HEK293 (cell line): Measurements from ENCODE around the gene ZBTB38.

Source experiments
- CTCF ChIA-PET: fragments of 350-600 bp; formaldehyde crosslinking; extraction: SDS; loops from one replicate; lab custom pipeline; 2021; ENCODE audit warnings: antibody characterized with exemption; lab: Yijun Ruan, JAX
- POLR2A ChIA-PET: fragments of 300-600 bp; formaldehyde crosslinking; extraction: SDS; loops from one replicate; lab custom pipeline; 2020; ENCODE audit warnings: antibody characterized with exemption, inconsistent platforms; lab: Yijun Ruan, JAX
- H3K27ac ChIP-seq: fragments of 200-500 bp; sonication (Bioruptor generic); 2 replicates; pipeline ENCODE4 v1.5.1; 2014; ENCODE audit warnings: low read depth, low read length, control low read depth, inconsistent platforms; ENCODE audit errors: extremely low read depth
- H3K36me3 ChIP-seq, 2 experiments: fragments of 200-500 bp in 1 of 2; sonication (Bioruptor generic) in 1 of 2; 1 replicate in 1 of 2; 2 replicates in 1 of 2; pipeline ENCODE4 v1.5.1; 2014 to 2017; ENCODE audit warnings: inconsistent platforms in 2 of 2, low read length in 2 of 2; ENCODE audit not compliant: control insufficient read depth in 2 of 2, insufficient read depth in 1 of 2
- H3K4me1 ChIP-seq: fragments of 200-500 bp; sonication (Bioruptor generic); 2 replicates; pipeline ENCODE4 v1.5.1; 2014; ENCODE audit warnings: mild to moderate bottlenecking, low read length, inconsistent platforms; ENCODE audit not compliant: control insufficient read depth, insufficient read depth
- H3K4me3 ChIP-seq: 2 replicates; pipeline ENCODE4 v1.5.1; 2011; ENCODE audit warnings: low read depth, mild to moderate bottlenecking, control low read depth, low read length, moderate library complexity
- H3K9me3 ChIP-seq: fragments of 200-500 bp; sonication (Bioruptor generic); 2 replicates; pipeline ENCODE4 v1.5.1; 2014; ENCODE audit warnings: low read depth, low read length, inconsistent platforms; ENCODE audit not compliant: control insufficient read depth, insufficient read depth
- EGR2 ChIP-seq: fragments of 450-650 bp; formaldehyde crosslinking; IDR thresholded peaks from 2 replicates; pipeline ENCODE4 v1.5.1; 2016; ENCODE audit warnings: low read depth, missing biosample characterization, missing genetic modification characterization
- KLF1 ChIP-seq: fragments of 450-650 bp; formaldehyde crosslinking; IDR thresholded peaks from 2 replicates; pipeline ENCODE4 v1.5.1; 2016; ENCODE audit warnings: missing biosample characterization, missing genetic modification characterization
- KLF7 ChIP-seq: fragments of 450-650 bp; formaldehyde crosslinking; IDR thresholded peaks from 2 replicates; pipeline ENCODE4 v1.5.1; 2016; ENCODE audit warnings: missing biosample characterization, missing genetic modification characterization, borderline replicate concordance
- TCF7L2 ChIP-seq: IDR thresholded peaks from 2 replicates; pipeline ENCODE4 v1.6.1; 2011; ENCODE audit warnings: low read depth, mild to moderate bottlenecking, inconsistent platforms, low read length, moderate library complexity, borderline replicate concordance
- TRIM28 ChIP-seq: IDR thresholded peaks from 2 replicates; pipeline ENCODE4 v1.6.1; 2011; ENCODE audit warnings: low read length, control low read depth, borderline replicate concordance
- YY2 ChIP-seq: fragments of 450-650 bp; formaldehyde crosslinking; IDR thresholded peaks from 2 replicates; pipeline ENCODE4 v1.5.1; 2016; ENCODE audit warnings: missing biosample characterization, missing genetic modification characterization
- ZFHX2 ChIP-seq: fragments of 450-650 bp; formaldehyde crosslinking; conservative IDR thresholded peaks from 2 replicates; pipeline ENCODE4 v1.5.1; 2016; ENCODE audit warnings: missing biosample characterization, missing genetic modification characterization
- ZFP37 ChIP-seq: fragments of 450-650 bp; formaldehyde crosslinking; IDR thresholded peaks from 2 replicates; pipeline ENCODE4 v1.5.1; 2016; ENCODE audit warnings: missing biosample characterization, missing genetic modification characterization
- ZNF10 ChIP-seq: fragments of 450-650 bp; formaldehyde crosslinking; IDR thresholded peaks from 2 replicates; pipeline ENCODE4 v1.5.1; 2017; ENCODE audit warnings: missing biosample characterization, missing genetic modification characterization
- ZNF157 ChIP-seq: fragments of 450-650 bp; formaldehyde crosslinking; IDR thresholded peaks from 2 replicates; pipeline ENCODE4 v1.5.1; 2016; ENCODE audit warnings: missing biosample characterization, missing genetic modification characterization
- ZNF202 ChIP-seq: fragments of 450-650 bp; formaldehyde crosslinking; IDR thresholded peaks from 2 replicates; pipeline ENCODE4 v1.5.1; 2016; ENCODE audit warnings: missing biosample characterization, missing genetic modification characterization, borderline replicate concordance
- ZNF221 ChIP-seq: fragments of 450-650 bp; formaldehyde crosslinking; IDR thresholded peaks from 2 replicates; pipeline ENCODE4 v1.5.1; 2017; ENCODE audit warnings: missing biosample characterization, missing genetic modification characterization, borderline replicate concordance
- ZNF391 ChIP-seq: fragments of 450-650 bp; formaldehyde crosslinking; IDR thresholded peaks from 2 replicates; pipeline ENCODE4 v1.5.1; 2016; ENCODE audit warnings: low read depth, missing biosample characterization, missing genetic modification characterization, borderline replicate concordance
- ZNF544 ChIP-seq: fragments of 450-650 bp; formaldehyde crosslinking; IDR thresholded peaks from 2 replicates; pipeline ENCODE4 v1.5.0; 2017; ENCODE audit warnings: missing biosample characterization, missing genetic modification characterization
- ZNF549 ChIP-seq: fragments of 450-650 bp; IDR thresholded peaks from 2 replicates; pipeline ENCODE4 v1.5.1; 2018; ENCODE audit warnings: missing biosample characterization, missing genetic modification characterization, mild to moderate bottlenecking, inconsistent platforms, moderate library complexity
- ZNF555 ChIP-seq: fragments of 450-650 bp; formaldehyde crosslinking; conservative IDR thresholded peaks from 2 replicates; pipeline ENCODE4 v1.5.1; 2017; ENCODE audit warnings: missing biosample characterization, mild to moderate bottlenecking, missing genetic modification characterization, inconsistent platforms
- ZNF585B ChIP-seq: fragments of 450-650 bp; formaldehyde crosslinking; IDR thresholded peaks from 2 replicates; pipeline ENCODE4 v1.5.1; 2016; ENCODE audit warnings: missing biosample characterization, missing genetic modification characterization
- TF ChIP-seq, protein P1 (sequence below): fragments of 450-650 bp; formaldehyde crosslinking; IDR thresholded peaks from 2 replicates; pipeline ENCODE4 v1.5.1; 2016; ENCODE audit warnings: missing biosample characterization, missing genetic modification characterization
- TF ChIP-seq, protein P2 (sequence below): fragments of 450-650 bp; formaldehyde crosslinking; IDR thresholded peaks from 2 replicates; pipeline ENCODE4 v1.5.1; 2017; ENCODE audit warnings: missing biosample characterization, missing genetic modification characterization
- TF ChIP-seq, protein P3 (sequence below): fragments of 450-650 bp; formaldehyde crosslinking; IDR thresholded peaks from 2 replicates; pipeline ENCODE4 v1.5.1; 2016; ENCODE audit warnings: missing biosample characterization, missing genetic modification characterization

The ZBTB38 gene

DNA sequence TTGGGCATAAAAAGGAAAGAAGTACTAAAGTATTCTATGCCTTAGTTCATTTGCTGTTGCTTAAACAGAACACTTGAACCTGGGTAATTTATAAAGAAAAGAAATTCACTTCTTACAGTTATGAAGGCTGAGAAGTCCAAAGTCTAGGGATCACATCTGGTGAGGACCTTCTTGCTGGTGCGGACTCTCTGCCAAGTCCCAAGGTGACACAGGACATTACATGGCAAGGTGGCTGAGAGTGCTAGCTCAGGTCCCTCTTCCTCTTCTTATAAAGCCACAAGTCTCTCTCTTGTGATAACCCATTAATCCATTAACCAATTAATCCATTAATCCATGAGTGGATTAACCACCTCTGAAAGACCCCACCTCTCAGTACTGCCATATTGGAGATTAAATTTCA lies 3.1 kb upstream of the ZBTB38 start:
- Histone ChIP-seq H3K36me3 (no peaks in the 10 kb centered on the region), H3K27ac (no peak overlapping the region), H3K4me1 (no peaks in the 10 kb centered on the region), H3K4me3 (no peak overlapping the region), H3K9me3 (no peaks in the 10 kb centered on the region)
- POLR2A ChIA-PET = no interaction called here
- no peak for TF ChIP-seq ZNF585B (tag by site-specific recombination)
- TF ChIP-seq YY2 (tag by site-specific recombination) = no peak
- TF ChIP-seq ZNF202 (tag by site-specific recombination) = no peak
- TF ChIP-seq KLF7 = no peak
- no peak for TF ChIP-seq TCF7L2
- no peak for TF ChIP-seq ZFP37
- no peak for TF ChIP-seq KLF1 (tag by site-specific recombination)
- no peak for TF ChIP-seq ZNF555 (tag by site-specific recombination)
- TF ChIP-seq, protein P1, sequence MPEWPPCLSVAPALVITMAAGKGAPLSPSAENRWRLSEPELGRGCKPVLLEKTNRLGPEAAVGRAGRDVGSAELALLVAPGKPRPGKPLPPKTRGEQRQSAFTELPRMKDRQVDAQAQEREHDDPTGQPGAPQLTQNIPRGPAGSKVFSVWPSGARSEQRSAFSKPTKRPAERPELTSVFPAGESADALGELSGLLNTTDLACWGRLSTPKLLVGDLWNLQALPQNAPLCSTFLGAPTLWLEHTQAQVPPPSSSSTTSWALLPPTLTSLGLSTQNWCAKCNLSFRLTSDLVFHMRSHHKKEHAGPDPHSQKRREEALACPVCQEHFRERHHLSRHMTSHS (tag by site-specific recombination) = no peak
- TF ChIP-seq TRIM28 = no peak
- no peak for TF ChIP-seq ZNF544
- no peak for TF ChIP-seq ZNF221 (tag by site-specific recombination)
- TF ChIP-seq ZNF549 (tag by site-specific recombination) = no peak
- TF ChIP-seq, protein P2, sequence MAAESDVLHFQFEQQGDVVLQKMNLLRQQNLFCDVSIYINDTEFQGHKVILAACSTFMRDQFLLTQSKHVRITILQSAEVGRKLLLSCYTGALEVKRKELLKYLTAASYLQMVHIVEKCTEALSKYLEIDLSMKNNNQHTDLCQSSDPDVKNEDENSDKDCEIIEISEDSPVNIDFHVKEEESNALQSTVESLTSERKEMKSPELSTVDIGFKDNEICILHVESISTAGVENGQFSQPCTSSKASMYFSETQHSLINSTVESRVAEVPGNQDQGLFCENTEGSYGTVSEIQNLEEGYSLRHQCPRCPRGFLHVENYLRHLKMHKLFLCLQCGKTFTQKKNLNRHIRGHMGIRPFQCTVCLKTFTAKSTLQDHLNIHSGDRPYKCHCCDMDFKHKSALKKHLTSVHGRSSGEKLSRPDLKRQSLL = no peak
- CTCF ChIA-PET = no interaction called here

DNA sequence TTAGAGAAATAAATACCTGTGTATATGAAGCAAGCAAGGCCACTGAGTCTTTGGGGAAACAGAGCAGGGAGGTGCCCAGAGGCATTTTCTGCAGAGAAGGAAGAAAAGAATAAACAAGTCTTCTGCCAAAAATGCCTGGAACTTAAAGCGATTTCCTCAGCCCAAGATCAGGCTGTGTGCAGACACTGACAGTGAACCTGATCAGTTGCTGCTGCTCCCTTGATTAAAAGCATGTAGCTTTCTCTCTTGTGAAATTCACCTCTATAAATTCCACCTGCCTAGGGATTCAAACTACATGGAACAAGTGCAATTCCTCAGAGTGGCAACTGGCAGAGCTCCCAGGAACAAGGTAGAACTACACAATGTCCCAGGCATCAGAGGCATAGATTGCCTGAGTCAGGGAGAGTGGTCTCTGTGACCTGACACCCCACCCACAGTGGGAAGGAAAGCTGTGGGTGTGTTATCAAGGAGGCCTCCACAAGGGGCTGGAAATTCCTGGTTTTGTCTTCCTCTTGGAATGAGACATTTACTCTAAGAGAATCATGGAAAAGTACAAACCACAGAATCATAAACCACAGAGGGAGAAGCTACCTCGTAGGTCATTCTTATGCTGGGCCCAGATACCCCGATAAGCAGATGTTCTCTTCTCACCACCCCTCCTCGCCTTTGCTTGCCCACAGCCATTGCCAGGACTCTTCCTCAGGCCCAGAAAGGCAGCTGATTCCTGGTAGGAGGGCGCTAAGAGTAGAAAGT lies 1.8 kb upstream of the ZBTB38 start:
- H3K4me1 ChIP-seq = no peaks in the 10 kb centered on the region

More for the DNA sequence above, 1.8 kb upstream of the ZBTB38 start:
- ChIA-PET CTCF (interaction anchor here (0.6 to 1.3 kb wide), 3 partner anchors 45 to 194 kb away, joined by 3 read pairs; no protein-coding TSS in a partner anchor), POLR2A (interaction anchor here (0.5 to 0.6 kb wide), 2 partner anchors 15 to 622 kb away, joined by 3 to 5 read pairs; no protein-coding TSS in a partner anchor)
- no peak overlapping the region for H3K4me3 ChIP-seq
- H3K9me3 ChIP-seq = no peaks in the 10 kb centered on the region
- H3K36me3 ChIP-seq = no peaks in the 10 kb centered on the region
- H3K27ac ChIP-seq = no peak overlapping the region; the same call in 1 of the 2 replicates
- TF ChIP-seq ZFHX2 (tag by site-specific recombination) (peak; percentile 82), EGR2 (tag by site-specific recombination) (peak; percentile 56; the same call in 1 of the 2 replicates), ZNF391 (tag by site-specific recombination) (no peak), ZNF10 (tag by site-specific recombination) (peak; percentile 62; the same call in 1 of the 2 replicates), ZNF157 (tag by site-specific recombination) (no peak)
- TF ChIP-seq, protein P3, sequence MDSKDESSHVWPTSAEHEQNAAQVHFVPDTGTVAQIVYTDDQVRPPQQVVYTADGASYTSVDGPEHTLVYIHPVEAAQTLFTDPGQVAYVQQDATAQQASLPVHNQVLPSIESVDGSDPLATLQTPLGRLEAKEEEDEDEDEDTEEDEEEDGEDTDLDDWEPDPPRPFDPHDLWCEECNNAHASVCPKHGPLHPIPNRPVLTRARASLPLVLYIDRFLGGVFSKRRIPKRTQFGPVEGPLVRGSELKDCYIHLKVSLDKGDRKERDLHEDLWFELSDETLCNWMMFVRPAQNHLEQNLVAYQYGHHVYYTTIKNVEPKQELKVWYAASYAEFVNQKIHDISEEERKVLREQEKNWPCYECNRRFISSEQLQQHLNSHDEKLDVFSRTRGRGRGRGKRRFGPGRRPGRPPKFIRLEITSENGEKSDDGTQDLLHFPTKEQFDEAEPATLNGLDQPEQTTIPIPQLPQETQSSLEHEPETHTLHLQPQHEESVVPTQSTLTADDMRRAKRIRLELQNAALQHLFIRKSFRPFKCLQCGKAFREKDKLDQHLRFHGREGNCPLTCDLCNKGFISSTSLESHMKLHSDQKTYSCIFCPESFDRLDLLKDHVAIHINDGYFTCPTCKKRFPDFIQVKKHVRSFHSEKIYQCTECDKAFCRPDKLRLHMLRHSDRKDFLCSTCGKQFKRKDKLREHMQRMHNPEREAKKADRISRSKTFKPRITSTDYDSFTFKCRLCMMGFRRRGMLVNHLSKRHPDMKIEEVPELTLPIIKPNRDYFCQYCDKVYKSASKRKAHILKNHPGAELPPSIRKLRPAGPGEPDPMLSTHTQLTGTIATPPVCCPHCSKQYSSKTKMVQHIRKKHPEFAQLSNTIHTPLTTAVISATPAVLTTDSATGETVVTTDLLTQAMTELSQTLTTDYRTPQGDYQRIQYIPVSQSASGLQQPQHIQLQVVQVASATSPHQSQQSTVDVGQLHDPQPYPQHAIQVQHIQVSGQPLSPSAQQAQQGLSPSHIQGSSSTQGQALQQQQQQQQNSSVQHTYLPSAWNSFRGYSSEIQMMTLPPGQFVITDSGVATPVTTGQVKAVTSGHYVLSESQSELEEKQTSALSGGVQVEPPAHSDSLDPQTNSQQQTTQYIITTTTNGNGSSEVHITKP (tag by site-specific recombination) = peak; percentile 76
